8988T (cell line): ENCODE data around the gene HACL1.
"Not testable (repeated sequence)": the region's sequence is repeated elsewhere in the genome, so short reads cannot be mapped to it uniquely, and the experiment has no call there.

Source experiments
- DNase-seq: peaks from one replicate; pipeline ENCODE4 v3.0.0; 2011

HACL1 gene

GRCh38 chr3:15629860-15630597 lies 28.7 kb upstream of the HACL1 start:
- DNase-seq, result no peak

- no peak for DNase-seq
Measured at GRCh38 chr3:15628967-15629366, 27.6 kb upstream of the HACL1 start.

- DNase-seq, result no peak
Measured at GRCh38 chr3:15623535-15624440, 22.4 kb upstream of the HACL1 start.

GRCh38 chr3:15619659-15620464 lies 18.5 kb upstream of the HACL1 start:
- not testable (repeated sequence) for DNase-seq

- DNase-seq, result no peak
Measured at GRCh38 chr3:15616053-15616452, 14.7 kb upstream of the HACL1 start.

- DNase-seq, result no peak
Measured at GRCh38 chr3:15614958-15615357, 13.6 kb upstream of the HACL1 start.

GRCh38 chr3:15612001-15612400 lies 10.6 kb upstream of the HACL1 start:
- no peak for DNase-seq

GRCh38 chr3:15611018-15611417 lies 9.6 kb upstream of the HACL1 start:
- DNase-seq, result no peak

GRCh38 chr3:15610082-15610759 lies 8.9 kb upstream of the HACL1 start:
- no peak for DNase-seq

- no peak for DNase-seq
Measured at GRCh38 chr3:15606434-15606891, 5.1 kb upstream of the HACL1 start.

GRCh38 chr3:15604584-15604983 lies 3.2 kb upstream of the HACL1 start:
- not testable (repeated sequence) for DNase-seq

- not testable (repeated sequence) for DNase-seq
Measured at GRCh38 chr3:15602816-15603215, 1.4 kb upstream of the HACL1 start.

- DNase-seq, result no peak
Measured at GRCh38 chr3:15602146-15602536, 772 bp upstream of the HACL1 start.

GRCh38 chr3:15601046-15601398 lies 347 bp downstream of the HACL1 start:
- DNase-seq, result no peak

- DNase-seq, result no peak
Measured at GRCh38 chr3:15595955-15596354, 5.4 kb downstream of the HACL1 start.

GRCh38 chr3:15592968-15593367 lies 8.4 kb downstream of the HACL1 start:
- DNase-seq, result no peak

GRCh38 chr3:15591928-15592327 lies 9.4 kb downstream of the HACL1 start:
- DNase-seq, result no peak

GRCh38 chr3:15591242-15591641 lies 10.1 kb downstream of the HACL1 start:
- DNase-seq, result no peak

- no peak for DNase-seq
Measured at GRCh38 chr3:15585111-15585845, 16.1 kb downstream of the HACL1 start.

GRCh38 chr3:15581471-15582394 lies 19.6 kb downstream of the HACL1 start:
- no peak for DNase-seq

GRCh38 chr3:15579051-15579450 lies 22.3 kb downstream of the HACL1 start:
- DNase-seq, result no peak
